GM21619 (cell line): ENCODE data around the gene SPTB.

Source experiments
- ATAC-seq: cut with Tn5 transposase; IDR thresholded peaks from one replicate; pipeline ENCODE4 v1.9.1; 2021; ENCODE audit not compliant: unreplicated experiment

The SPTB gene

GRCh38 chr14:64732536-64733120 lies 147.1 kb downstream of the SPTB start:
- ATAC-seq, result no peak

GRCh38 chr14:64732066-64732465 lies 147.6 kb downstream of the SPTB start:
- ATAC-seq, result no peak

GRCh38 chr14:64731141-64731581 lies 148.5 kb downstream of the SPTB start:
- no peak for ATAC-seq

GRCh38 chr14:64730681-64731080 lies 149.0 kb downstream of the SPTB start:
- no peak for ATAC-seq

GRCh38 chr14:64730061-64730440 lies 149.7 kb downstream of the SPTB start:
- no peak for ATAC-seq

GRCh38 chr14:64729386-64730060 lies 150.2 kb downstream of the SPTB start:
- no peak for ATAC-seq

- ATAC-seq, result no peak
Observed at GRCh38 chr14:64728856-64729255, 150.9 kb downstream of the SPTB start.

GRCh38 chr14:64728106-64728505 lies 151.6 kb downstream of the SPTB start:
- ATAC-seq, result no peak

GRCh38 chr14:64727551-64728071 lies 152.1 kb downstream of the SPTB start:
- no peak for ATAC-seq

GRCh38 chr14:64726585-64726890 lies 153.2 kb downstream of the SPTB start:
- ATAC-seq, result no peak

GRCh38 chr14:64725879-64726584 lies 153.7 kb downstream of the SPTB start:
- no peak for ATAC-seq

GRCh38 chr14:64725261-64725815 lies 154.4 kb downstream of the SPTB start:
- no peak for ATAC-seq

GRCh38 chr14:64724578-64724930 lies 155.2 kb downstream of the SPTB start:
- no peak for ATAC-seq

GRCh38 chr14:64723691-64724577 lies 155.8 kb downstream of the SPTB start:
- ATAC-seq, result no peak

- ATAC-seq, result no peak
Observed at GRCh38 chr14:64722842-64723447, 156.8 kb downstream of the SPTB start.

- no peak for ATAC-seq
Observed at GRCh38 chr14:64721899-64722298, 157.8 kb downstream of the SPTB start.

- ATAC-seq, result no peak
Observed at GRCh38 chr14:64721391-64721791, 158.3 kb downstream of the SPTB start.

- no peak for ATAC-seq
Observed at GRCh38 chr14:64720131-64720576, 159.6 kb downstream of the SPTB start.

GRCh38 chr14:64719601-64720000 lies 160.1 kb downstream of the SPTB start:
- no peak for ATAC-seq

GRCh38 chr14:64718762-64719161 lies 160.9 kb downstream of the SPTB start:
- no peak for ATAC-seq
